ENCODE measurements around the gene MOB3C.
"Not testable (repeated sequence)": the region's sequence is repeated elsewhere in the genome, so short reads cannot be mapped to it uniquely, and the experiment has no call there.

MOB3C gene

DNA sequence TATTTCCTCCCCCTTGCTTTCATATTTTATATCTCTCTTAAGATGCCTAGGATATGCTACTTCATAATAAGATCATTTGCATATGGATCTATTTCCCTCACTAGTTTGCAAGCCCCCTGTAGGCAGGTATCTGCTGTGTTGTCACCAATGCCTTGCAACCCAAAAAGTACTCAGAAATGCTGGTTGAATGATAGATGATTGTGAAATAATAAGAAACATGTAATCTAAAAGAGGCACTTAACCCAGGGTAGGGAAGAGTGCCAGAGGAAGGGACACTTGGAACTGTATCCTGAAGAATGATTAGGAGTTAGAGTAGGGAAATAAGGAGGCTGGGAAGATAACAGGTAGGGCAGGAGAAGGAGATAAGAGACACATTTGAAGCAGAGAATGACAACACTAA is 39.2 kb upstream of the MOB3C start:
- no peak overlapping the region for H3K4me3 ChIP-seq (ENCODE audit: low read depth, low read length)
- ChIA-PET CTCF (no interaction called here), POLR2A (no interaction called here)
- DNase-seq (ENCODE audit: low read depth, low spot score), result no peak
- TF ChIP-seq, protein P1, sequence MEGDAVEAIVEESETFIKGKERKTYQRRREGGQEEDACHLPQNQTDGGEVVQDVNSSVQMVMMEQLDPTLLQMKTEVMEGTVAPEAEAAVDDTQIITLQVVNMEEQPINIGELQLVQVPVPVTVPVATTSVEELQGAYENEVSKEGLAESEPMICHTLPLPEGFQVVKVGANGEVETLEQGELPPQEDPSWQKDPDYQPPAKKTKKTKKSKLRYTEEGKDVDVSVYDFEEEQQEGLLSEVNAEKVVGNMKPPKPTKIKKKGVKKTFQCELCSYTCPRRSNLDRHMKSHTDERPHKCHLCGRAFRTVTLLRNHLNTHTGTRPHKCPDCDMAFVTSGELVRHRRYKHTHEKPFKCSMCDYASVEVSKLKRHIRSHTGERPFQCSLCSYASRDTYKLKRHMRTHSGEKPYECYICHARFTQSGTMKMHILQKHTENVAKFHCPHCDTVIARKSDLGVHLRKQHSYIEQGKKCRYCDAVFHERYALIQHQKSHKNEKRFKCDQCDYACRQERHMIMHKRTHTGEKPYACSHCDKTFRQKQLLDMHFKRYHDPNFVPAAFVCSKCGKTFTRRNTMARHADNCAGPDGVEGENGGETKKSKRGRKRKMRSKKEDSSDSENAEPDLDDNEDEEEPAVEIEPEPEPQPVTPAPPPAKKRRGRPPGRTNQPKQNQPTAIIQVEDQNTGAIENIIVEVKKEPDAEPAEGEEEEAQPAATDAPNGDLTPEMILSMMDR (IDR thresholded peaks at IDR 0.05; ENCODE audit: insufficient read depth, low read length, missing control alignments), result no peak

DNA sequence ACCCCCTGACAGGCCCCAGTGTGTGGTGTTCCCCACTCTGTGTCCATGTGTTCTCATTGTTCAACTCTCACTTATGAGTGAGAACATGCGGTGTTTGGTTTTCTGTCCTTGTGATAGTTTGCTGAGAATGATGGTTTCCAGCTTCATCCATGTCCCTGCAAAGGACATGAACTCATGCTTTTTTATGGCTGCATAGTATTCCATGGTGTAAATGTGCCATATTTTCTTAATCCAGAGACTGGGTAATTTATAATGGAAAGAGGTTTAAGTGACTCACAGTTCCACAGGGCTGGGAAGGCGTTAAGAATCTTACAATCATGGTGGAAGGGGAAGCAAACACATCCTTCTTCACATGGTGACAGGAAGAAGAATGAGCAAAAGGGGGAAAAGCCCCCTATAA is 38.1 kb upstream of the MOB3C start:
- CTCF ChIA-PET, result interaction anchor here (1.1 kb wide), 1 partner anchor 126 kb away, joined by 3 read pairs; no protein-coding TSS in a partner anchor
- POLR2A ChIA-PET; H3K4me3 ChIP-seq (ENCODE audit: low read depth, low read length); DNase-seq (ENCODE audit: low read depth, low spot score): not testable (repeated sequence)

DNA sequence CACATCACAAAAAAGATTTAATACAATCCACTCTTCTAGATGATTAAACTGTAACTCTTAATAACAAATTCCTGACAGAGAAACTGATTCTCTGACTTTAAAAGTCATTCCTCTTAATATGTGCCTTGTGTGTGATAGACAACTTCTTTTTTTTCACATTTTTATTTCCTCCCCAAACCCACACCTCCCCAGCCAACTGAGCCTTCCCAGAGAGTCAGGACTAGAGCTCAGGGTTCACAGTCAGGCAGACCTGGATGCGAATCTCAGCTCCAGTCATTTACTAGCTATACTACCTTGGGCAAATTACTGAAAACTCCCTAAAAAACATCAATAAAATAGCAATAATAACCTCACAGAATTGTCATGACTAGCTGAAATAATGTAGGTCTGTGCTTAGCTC is 37.4 kb upstream of the MOB3C start:
- CTCF ChIA-PET, result interaction anchor here (1.1 to 1.4 kb wide), 3 partner anchors 72 to 207 kb away, joined by 3 to 5 read pairs (median 3); no protein-coding TSS in a partner anchor
- H3K4me3 ChIP-seq (ENCODE audit: low read depth, low read length), result peak overlapping the region; percentile 7; the same call in 1 of the 2 replicates
- POLR2A ChIA-PET, result no interaction called here
- TF ChIP-seq, protein P1 (IDR thresholded peaks at IDR 0.05; ENCODE audit: insufficient read depth, low read length, missing control alignments), result no peak
- no peak for DNase-seq (ENCODE audit: low read depth, low spot score)

DNA sequence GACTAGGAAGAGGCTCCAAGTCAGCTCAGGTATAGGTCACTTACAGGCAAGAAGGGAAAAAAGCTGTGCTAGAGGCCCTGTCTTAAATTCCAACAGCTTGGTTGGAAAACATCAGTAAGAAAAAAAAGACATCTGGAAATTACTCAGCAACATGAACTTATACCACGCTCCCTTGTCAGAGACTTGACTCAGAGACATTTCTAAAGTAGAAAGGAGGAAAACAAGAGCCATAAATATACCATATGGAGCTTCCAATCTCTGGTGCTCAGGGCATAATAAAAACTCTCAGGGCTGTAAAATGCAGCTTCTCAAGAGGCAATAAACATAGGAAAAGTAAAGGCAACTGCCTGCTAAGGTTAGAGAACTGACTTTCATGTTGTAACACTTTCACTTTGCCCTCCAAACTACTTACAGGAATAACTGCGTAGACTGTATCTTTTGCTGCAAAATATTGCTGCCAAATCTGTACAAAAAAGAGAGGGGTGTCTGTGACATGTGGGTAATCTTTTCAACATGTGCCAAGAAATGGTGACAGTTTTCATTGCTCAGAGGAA is 36.9 kb upstream of the MOB3C start:
- POLR2A ChIA-PET, result no interaction called here
- TF ChIP-seq, protein P1 (IDR thresholded peaks at IDR 0.05; ENCODE audit: insufficient read depth, low read length, missing control alignments), result no peak
- CTCF ChIA-PET, result interaction anchor here (1.2 to 1.4 kb wide), 2 partner anchors 72 to 207 kb away, joined by 3 to 5 read pairs; no protein-coding TSS in a partner anchor

DNA sequence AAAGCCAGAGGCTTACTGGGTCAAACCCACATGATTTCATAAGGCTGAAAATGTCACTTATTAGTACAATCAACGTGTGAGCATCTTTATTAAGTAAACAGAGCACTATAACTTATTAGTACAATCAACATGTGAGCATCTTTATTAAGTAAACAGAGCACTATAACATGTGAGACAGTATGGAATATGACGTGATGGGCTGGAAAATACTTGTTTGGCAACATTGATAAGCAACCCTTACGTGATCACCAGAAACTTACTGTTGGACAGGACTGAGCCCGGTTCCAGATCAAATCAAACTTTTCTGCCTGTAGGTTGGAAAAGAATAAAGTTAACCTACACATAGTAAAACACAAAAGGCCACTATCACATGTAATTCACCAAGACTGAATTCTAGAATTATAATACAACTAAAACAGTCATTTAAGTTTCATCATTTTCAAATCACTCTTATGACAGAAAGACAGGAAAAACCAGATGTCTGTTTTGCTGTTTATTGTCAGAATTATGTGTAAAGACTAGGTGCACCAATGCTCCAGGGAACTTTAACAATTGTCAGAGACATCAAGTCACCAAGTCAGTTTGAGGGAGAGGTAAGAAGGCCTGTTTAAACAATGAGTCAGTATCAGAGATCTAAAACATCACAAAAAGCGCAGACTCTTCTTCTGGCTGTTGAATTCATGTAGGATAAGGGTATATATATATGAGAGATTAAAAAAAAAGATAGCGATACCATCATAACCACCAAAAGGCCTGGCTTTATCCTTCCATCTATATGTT is 35.9 kb upstream of the MOB3C start:
- DNase-seq (ENCODE audit: low read depth, low spot score), result no peak
- no peak overlapping the region for H3K4me3 ChIP-seq (ENCODE audit: low read depth, low read length)
- TF ChIP-seq, protein P1 (IDR thresholded peaks at IDR 0.05; ENCODE audit: insufficient read depth, low read length, missing control alignments), result no peak
- POLR2A ChIA-PET, result no interaction called here
- CTCF ChIA-PET, result interaction anchor here (1.4 kb wide), 1 partner anchor 206 kb away, joined by 5 read pairs; no protein-coding TSS in a partner anchor

More for the DNA sequence above, 36.9 kb upstream of the MOB3C start:
- DNase-seq (ENCODE audit: low read depth, low spot score), result peak; percentile 36
- H3K4me3 ChIP-seq (ENCODE audit: low read depth, low read length), result peak overlapping the region; percentile 7

DNA sequence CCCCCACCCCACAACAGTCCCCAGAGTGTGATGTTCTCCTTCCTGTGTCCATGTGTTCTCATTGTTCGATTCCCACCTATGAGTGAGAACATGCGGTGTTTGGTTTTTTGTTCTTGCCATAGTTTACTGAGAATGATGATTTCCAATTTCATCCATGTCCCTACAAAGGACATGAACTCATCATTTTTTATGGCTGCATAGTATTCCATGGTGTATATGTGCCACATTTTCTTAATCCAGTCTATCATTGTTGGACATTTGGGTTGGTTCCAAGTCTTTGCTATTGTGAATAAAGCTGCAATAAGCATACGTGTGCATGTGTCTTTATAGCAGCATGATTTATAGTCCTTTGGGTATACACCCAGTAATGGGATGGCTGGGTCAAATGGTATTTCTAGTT is 34.5 kb upstream of the MOB3C start:
- H3K4me3 ChIP-seq (ENCODE audit: low read depth, low read length); CTCF ChIA-PET; DNase-seq (ENCODE audit: low read depth, low spot score); POLR2A ChIA-PET: not testable (repeated sequence)

DNA sequence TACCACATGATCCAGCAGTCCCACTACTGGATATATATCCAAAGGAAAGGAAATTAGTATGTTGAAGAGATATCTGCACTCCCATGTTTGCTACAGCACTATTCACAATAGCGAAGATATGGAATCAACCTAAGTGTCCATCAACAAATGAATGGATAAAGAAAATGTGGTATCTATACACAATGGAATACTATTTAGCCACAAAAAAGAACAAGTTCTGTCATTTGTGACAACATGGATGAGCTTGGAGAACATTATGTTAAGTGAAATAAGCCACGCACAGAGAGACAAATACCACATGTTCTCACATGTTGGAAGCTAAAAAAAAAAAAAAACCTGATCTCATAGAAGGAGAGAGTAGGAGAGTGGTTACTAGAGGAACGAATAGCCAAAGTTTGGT is 33.9 kb upstream of the MOB3C start:
- DNase-seq (ENCODE audit: low read depth, low spot score), result no peak
- TF ChIP-seq, protein P1 (IDR thresholded peaks at IDR 0.05; ENCODE audit: insufficient read depth, low read length, missing control alignments), result no peak
- POLR2A ChIA-PET, result no interaction called here
- no peak overlapping the region for H3K4me3 ChIP-seq (ENCODE audit: low read depth, low read length)
- CTCF ChIA-PET, result no interaction called here
